KMS-11 (cell line): ENCODE results near the gene ARHGAP45.
A peak's percentile ranks its signal among the peaks of the same experiment; 100 is the strongest.

Experiments used
- H2AFZ ChIP-seq: fragments of 200-600 bp; sonication (generic); 2 replicates; pipeline ENCODE4 v1.6.1; 2016; ENCODE audit warnings: antibody characterized with exemption, mixed run types, low read depth
- H3K27ac ChIP-seq: fragments of 200-600 bp; sonication (generic); 2 replicates; pipeline ENCODE4 v1.6.1; 2016; ENCODE audit warnings: mild to moderate bottlenecking, mixed run types
- H3K27me3 ChIP-seq: fragments of 200-600 bp; sonication (generic); 2 replicates; pipeline ENCODE4 v1.6.1; 2017; ENCODE audit warnings: mild to moderate bottlenecking, low read depth, mixed run types, moderate library complexity; ENCODE audit not compliant: insufficient read depth
- H3K36me3 ChIP-seq: fragments of 200-600 bp; sonication (generic); 2 replicates; pipeline ENCODE4 v1.6.1; 2017; ENCODE audit warnings: mild to moderate bottlenecking, mixed run types; ENCODE audit not compliant: insufficient read depth
- H3K4me1 ChIP-seq: fragments of 200-600 bp; sonication (generic); 2 replicates; pipeline ENCODE4 v1.6.1; 2016; ENCODE audit warnings: mild to moderate bottlenecking, low read depth, mixed run types; ENCODE audit not compliant: poor library complexity, severe bottlenecking
- H3K4me2 ChIP-seq: fragments of 200-600 bp; sonication (generic); 2 replicates; pipeline ENCODE4 v1.7.0; 2016; ENCODE audit warnings: mild to moderate bottlenecking, mixed run types
- H3K4me3 ChIP-seq: fragments of 200-600 bp; sonication (generic); IDR thresholded peaks from 2 replicates; pipeline ENCODE4 v1.6.1; 2017; ENCODE audit warnings: low read depth, low read length, mixed read lengths; ENCODE audit not compliant: insufficient read depth
- H3K79me2 ChIP-seq: fragments of 200-600 bp; sonication (generic); 2 replicates; pipeline ENCODE4 v1.6.1; 2016; ENCODE audit warnings: low read depth, mixed run types; ENCODE audit not compliant: insufficient read depth
- H3K9ac ChIP-seq: fragments of 200-600 bp; sonication (generic); 2 replicates; pipeline ENCODE4 v1.6.1; 2016; ENCODE audit warnings: mild to moderate bottlenecking, mixed run types
- H4K20me1 ChIP-seq: fragments of 200-600 bp; sonication (generic); 2 replicates; pipeline ENCODE4 v1.6.1; 2016; ENCODE audit warnings: mild to moderate bottlenecking, mixed run types; ENCODE audit not compliant: insufficient read depth
- CTCF ChIP-seq: fragments of 200-600 bp; sonication (generic); conservative IDR thresholded peaks from 2 replicates; pipeline ENCODE4 v1.6.1; 2017; ENCODE audit warnings: low read depth, mild to moderate bottlenecking, antibody characterized with exemption, low read length, moderate library complexity, mixed read lengths

Gene ARHGAP45

GRCh38 chr19:1038978-1039645, 27.9 kb upstream of the ARHGAP45 start:
- H3K9ac ChIP-seq = no peak overlapping the region
- peak overlapping the region; percentile 45; the same call in 1 of the 2 replicates for H2AFZ ChIP-seq
- no peaks in the 10 kb centered on the region for H3K36me3 ChIP-seq
- H3K4me3 ChIP-seq = no peak overlapping the region
- H3K4me1 ChIP-seq = peaks cover 34% of the 10 kb centered on the region
- no peaks in the 10 kb centered on the region for H4K20me1 ChIP-seq
- H3K79me2 ChIP-seq = no peaks in the 10 kb centered on the region
- H3K27ac ChIP-seq = no peak overlapping the region; the same call in 1 of the 2 replicates
- no peaks in the 10 kb centered on the region for H3K27me3 ChIP-seq
- no peak for TF ChIP-seq CTCF
- H3K4me2 ChIP-seq = peak overlapping the region; percentile 100

GRCh38 chr19:1039646-1040475, 27.1 kb upstream of the ARHGAP45 start, which contains the start of gene ABCA7:
Gene ABCA7 (plus strand): TSS chr19:1040107. CDS start chr19:1041362, 1,255 bp downstream.
- H4K20me1 ChIP-seq = no peaks in the 10 kb centered on the region
- H3K27ac ChIP-seq = no peak within 1 kb of the TSS; the same call in 1 of the 2 replicates
- no peak for TF ChIP-seq CTCF
- peak within 1 kb of the TSS; percentile 45 for H2AFZ ChIP-seq
- H3K4me1 ChIP-seq = peaks cover 34% of the 10 kb centered on the region
- H3K36me3 ChIP-seq = no peaks in the 10 kb centered on the region
- no peak within 1 kb of the TSS; the same call in 1 of the 2 replicates for H3K9ac ChIP-seq
- no peak within 1 kb of the TSS for H3K4me3 ChIP-seq
- peak within 1 kb of the TSS; percentile 100 for H3K4me2 ChIP-seq
- no peaks in the 10 kb centered on the region for H3K79me2 ChIP-seq
- H3K27me3 ChIP-seq = no peaks in the 10 kb centered on the region

- H2AFZ ChIP-seq = peak overlapping the region; percentile 29; the same call in 1 of the 2 replicates
- no peaks in the 10 kb centered on the region for H3K36me3 ChIP-seq
- H3K4me3 ChIP-seq = no peak overlapping the region
- no peak overlapping the region; the same call in 1 of the 2 replicates for H3K9ac ChIP-seq
- H3K4me1 ChIP-seq = peaks cover 34% of the 10 kb centered on the region
- H3K79me2 ChIP-seq = no peaks in the 10 kb centered on the region
- H3K4me2 ChIP-seq = peak overlapping the region; percentile 100
- no peak overlapping the region for H3K27ac ChIP-seq
- no peaks in the 10 kb centered on the region for H3K27me3 ChIP-seq
- H4K20me1 ChIP-seq = no peaks in the 10 kb centered on the region
- TF ChIP-seq CTCF = no peak
These were observed 26.3 kb upstream of the ARHGAP45 start for GRCh38 chr19:1040476-1041271.

GRCh38 chr19:1041272-1041834, 25.6 kb upstream of the ARHGAP45 start:
- Histone ChIP-seq H3K4me2 (peak overlapping the region; percentile 100), H3K36me3 (no peaks in the 10 kb centered on the region), H3K27me3 (no peaks in the 10 kb centered on the region), H3K4me1 (peaks cover 34% of the 10 kb centered on the region), H3K27ac (no peak overlapping the region), H3K4me3 (no peak overlapping the region), H3K9ac (no peak overlapping the region), H3K79me2 (no peaks in the 10 kb centered on the region), H2AFZ (no peak overlapping the region; the same call in 1 of the 2 replicates), H4K20me1 (no peaks in the 10 kb centered on the region)
- TF ChIP-seq CTCF = no peak
